ENCODE data around the gene KIF26B.

KIF26B gene

GRCh38 chr1:245690946-245691541 is 536.3 kb downstream of the KIF26B start:
- no peak for TF ChIP-seq CTCF (conservative IDR thresholded peaks at IDR 0.05; ENCODE audit: low read depth)
- no peak overlapping the region for H3K27ac ChIP-seq
- DNase-seq (ENCODE audit: low spot score) = no peak
- CTCF ChIA-PET = no interaction called here
- POLR2A ChIA-PET (ENCODE audit: low non-redundant PET) = no interaction called here

- ChIA-PET CTCF (no interaction called here), POLR2A (ENCODE audit: low non-redundant PET) (no interaction called here)
- H3K27ac ChIP-seq = no peak overlapping the region
- no peak for TF ChIP-seq CTCF (conservative IDR thresholded peaks at IDR 0.05; ENCODE audit: low read depth)
- DNase-seq (ENCODE audit: low spot score) = no peak
Measured at GRCh38 chr1:245691897-245692296, 537.1 kb downstream of the KIF26B start.

- H3K27ac ChIP-seq = no peak overlapping the region
- no peak for DNase-seq (ENCODE audit: low spot score)
- ChIA-PET CTCF (no interaction called here), POLR2A (ENCODE audit: low non-redundant PET) (no interaction called here)
- TF ChIP-seq CTCF (conservative IDR thresholded peaks at IDR 0.05; ENCODE audit: low read depth) = no peak
Measured at GRCh38 chr1:245692318-245692717, 537.5 kb downstream of the KIF26B start.

GRCh38 chr1:245693116-245693793 is 538.5 kb downstream of the KIF26B start:
- no peak overlapping the region for H3K27ac ChIP-seq
- no peak for TF ChIP-seq CTCF (conservative IDR thresholded peaks at IDR 0.05; ENCODE audit: low read depth)
- POLR2A ChIA-PET (ENCODE audit: low non-redundant PET) = no interaction called here
- CTCF ChIA-PET = no interaction called here
- DNase-seq (ENCODE audit: low spot score) = no peak

GRCh38 chr1:245693941-245694752 is 539.4 kb downstream of the KIF26B start:
- ChIA-PET POLR2A (ENCODE audit: low non-redundant PET) (no interaction called here), CTCF (no interaction called here)
- no peak for DNase-seq (ENCODE audit: low spot score)
- no peak overlapping the region for H3K27ac ChIP-seq
- no peak for TF ChIP-seq CTCF (conservative IDR thresholded peaks at IDR 0.05; ENCODE audit: low read depth)

- DNase-seq (ENCODE audit: low spot score) = no peak
- ChIA-PET POLR2A (ENCODE audit: low non-redundant PET) (no interaction called here), CTCF (no interaction called here)
- no peak overlapping the region for H3K27ac ChIP-seq
- TF ChIP-seq CTCF (conservative IDR thresholded peaks at IDR 0.05; ENCODE audit: low read depth) = no peak
Measured at GRCh38 chr1:245694753-245695195, 540.0 kb downstream of the KIF26B start.
